ENCODE results near the gene KDR. TPM values are rescaled to one million over a fixed set of nuclear protein-coding genes. Genes with fewer than 3 reads are reported as not detected.

KDR gene
- 0.48 and 1.1 TPM in 2 replicates for total RNA-seq (2014; rRNA removed; shearing (Covaris generic))

GRCh38 chr4:55125087-55125721 is at the start of gene KDR:
TSS of gene KDR (minus strand) at chr4:55125595. CDS start at chr4:55125293, 302 bp downstream.
- peak; percentile 9 for DNase-seq (ENCODE audit: low read depth)

- peak; percentile 27 for DNase-seq (ENCODE audit: low read depth)
Measured at GRCh38 chr4:55173580-55173979, 48.2 kb upstream of the KDR start.

DNA sequence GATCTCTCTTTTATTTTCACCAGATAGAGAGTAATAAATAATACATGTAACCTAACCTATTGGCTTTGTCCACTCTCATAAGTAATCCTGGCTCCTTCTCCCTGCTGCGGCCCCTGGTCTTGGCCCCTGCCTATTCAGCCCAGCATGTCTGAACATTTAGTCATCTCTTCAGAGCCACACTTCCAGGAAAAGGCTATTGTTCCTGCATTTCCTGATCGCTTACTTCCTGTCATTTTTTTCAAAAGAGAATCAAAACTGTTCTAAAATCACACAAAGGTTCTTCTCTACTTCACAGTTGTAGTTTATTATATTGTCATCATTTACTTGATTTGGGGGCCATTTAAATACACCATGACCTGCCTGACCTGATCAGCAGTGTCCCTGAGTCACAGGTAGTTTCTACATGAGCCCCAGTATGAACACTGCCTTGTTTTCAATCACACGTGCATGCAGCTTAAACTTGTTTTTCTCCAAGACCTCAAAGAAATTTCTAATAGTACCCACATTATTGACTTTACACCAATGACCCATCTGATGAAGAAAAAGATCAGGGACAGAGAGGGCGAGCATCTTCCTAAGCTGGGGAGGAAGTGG is 47.4 kb upstream of the KDR start:
- DNase-seq (ENCODE audit: low read depth) = peak; percentile 23

GRCh38 chr4:55170462-55170861 is 45.1 kb upstream of the KDR start:
- DNase-seq (ENCODE audit: low read depth) = no peak

DNA sequence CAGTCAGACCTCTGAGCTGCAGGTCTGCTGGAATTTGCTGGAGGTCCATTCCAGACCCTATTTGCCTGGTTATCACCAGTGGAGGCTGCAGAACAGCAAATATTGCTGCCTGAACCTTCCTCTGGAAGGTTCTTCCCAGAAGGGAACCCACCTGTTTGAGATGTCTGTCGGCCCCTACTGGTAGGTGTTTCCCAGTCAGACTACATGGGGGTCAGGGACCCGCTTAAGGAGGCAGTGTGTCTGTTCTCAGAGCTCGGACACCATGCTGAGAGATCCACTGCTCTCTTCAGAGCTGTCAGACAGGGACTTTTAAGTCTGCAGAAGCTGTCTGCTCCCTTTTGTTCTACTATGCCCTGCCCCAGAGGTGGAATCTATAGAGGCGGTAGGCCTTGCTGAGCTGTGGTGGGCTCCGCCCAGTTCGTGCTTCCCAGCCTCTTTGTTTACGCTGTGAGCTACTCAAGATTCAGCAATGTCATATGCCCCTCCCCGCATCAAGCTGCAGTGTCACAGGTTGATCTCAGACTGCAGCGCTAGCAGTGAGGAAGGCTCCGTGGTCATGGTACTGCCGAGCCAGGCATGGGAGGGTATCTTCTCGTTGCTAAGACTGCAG is 44.1 kb upstream of the KDR start:
- no peak for DNase-seq (ENCODE audit: low read depth)

DNA sequence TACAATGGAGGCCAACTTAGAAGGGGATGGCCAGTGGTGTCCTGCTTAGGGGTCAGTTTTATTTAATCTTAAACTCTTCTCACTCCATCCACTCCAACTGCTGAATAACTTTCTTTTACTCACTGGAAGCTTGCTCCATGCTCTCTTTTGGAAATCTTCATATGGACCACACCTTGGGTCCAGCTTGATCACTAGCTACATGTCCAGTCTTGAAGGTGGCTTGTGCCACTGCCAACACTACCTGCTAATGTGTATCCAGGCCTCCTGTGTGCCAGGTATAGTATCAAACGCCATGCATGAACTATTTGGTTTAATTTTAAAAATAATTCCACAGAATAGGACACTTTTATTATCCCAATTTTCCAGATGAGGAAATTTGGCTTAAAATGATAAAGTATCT is 37.0 kb upstream of the KDR start:
- no peak for DNase-seq (ENCODE audit: low read depth)

DNA sequence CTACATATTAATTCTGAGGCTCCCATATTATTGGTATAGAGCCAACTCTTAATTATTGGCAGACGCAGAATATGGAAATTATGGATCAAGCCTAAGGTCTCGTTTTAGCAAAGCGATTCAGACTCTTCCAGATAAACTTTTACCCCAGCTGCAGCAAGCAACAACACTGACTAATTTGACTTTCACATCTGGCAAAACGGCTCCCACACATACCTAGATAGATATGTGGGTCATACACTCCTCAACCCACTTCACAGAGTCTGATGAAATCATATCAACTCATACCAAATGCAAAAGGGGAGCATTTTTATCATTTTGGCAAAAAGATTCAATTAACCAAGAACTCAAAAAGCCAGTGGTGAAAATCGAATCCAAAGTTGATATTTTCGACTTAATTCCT is 36.3 kb upstream of the KDR start:
- no peak for DNase-seq (ENCODE audit: low read depth)

DNA sequence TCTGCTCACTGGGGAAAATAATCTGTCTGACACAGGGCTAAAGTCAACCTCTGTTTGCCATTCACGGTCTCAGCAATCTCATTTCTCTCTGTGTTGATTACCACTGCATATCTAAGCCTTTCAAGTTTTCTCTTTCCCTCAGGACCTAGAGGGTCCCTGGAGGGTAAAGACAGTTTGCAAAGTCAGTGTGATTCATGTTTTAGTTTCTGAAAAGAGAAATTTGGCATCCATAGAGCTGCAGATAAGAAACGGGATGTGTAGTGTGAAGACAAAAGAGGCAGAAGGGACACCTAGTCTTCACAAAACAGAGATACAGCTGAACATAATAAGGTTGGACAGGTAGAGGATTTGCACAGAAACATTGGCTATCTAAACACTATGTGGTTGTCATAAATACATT is 34.5 kb upstream of the KDR start:
- DNase-seq (ENCODE audit: low read depth) = no peak

DNA sequence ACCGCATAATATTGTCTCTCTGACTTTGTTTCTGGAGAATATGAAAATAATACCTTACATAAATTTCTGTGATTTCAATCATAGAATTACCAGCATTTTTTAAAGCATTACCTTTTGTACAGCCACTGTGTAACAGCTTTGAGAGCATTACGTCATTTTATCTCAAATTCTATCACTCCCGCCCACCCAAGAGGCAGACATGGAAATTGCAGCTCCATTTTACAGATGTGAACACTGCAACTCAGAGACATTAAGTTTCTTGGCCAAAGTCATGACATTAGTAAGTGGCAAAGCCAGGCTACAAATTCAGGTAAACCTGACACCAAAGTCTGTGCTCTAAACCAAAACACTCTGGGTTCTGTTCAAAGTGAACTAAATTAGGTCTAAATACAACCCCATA is 33.6 kb upstream of the KDR start:
- no peak for DNase-seq (ENCODE audit: low read depth)

DNA sequence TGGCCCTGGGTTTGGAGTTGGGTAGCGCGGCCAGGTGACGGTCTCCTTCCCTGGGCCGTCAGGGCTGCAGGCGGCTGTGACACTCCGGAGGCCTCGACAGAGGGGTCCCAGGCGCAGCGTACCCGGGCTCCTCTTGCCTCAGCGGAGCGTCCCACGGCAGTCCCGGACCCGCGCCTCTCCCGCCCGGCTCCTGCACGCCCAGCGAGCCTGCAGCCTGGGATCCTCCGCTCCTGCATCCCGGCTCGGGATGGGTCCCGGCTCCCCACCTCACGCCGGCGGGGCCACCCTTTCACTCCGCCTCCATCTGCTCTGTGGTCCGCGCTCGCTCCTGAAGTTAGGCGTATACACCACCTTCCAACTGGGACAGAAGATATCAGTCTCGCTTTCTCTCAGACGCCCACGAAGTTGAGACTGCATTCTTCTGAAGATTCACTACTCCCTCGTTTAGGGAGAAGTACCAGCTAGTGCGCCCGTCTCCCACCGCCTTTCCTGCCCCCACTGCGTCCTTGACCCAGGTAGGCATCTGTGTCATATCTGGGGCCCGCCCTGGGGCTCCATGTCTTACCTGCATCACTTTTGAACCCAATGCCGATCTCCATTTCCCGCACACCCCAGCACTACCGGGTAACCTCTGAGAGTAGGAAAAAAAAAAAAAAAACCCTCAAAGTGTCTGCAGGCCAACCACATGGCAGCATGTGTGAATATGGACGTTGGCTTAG is 32.3 kb upstream of the KDR start:
- DNase-seq (ENCODE audit: low read depth) = no peak

DNA sequence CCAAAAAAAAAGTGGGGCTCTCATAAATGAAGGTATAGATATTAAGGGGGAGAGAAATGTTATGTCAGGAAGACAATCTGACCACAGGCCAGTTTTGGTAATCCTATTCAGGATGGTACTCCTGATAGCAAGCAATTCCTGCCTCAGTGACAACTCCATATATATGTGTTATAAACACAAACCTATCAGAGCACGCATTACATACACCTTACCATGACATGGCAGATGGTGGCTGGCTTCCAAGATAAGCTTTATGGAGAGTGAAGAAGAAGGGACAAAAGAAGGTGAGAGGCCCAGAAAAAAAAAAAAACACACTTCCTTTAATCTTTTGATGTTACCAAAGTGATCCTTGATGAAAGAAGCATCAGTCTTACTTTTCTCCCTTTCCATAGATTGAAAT is 29.5 kb upstream of the KDR start:
- DNase-seq (ENCODE audit: low read depth) = no peak

DNA sequence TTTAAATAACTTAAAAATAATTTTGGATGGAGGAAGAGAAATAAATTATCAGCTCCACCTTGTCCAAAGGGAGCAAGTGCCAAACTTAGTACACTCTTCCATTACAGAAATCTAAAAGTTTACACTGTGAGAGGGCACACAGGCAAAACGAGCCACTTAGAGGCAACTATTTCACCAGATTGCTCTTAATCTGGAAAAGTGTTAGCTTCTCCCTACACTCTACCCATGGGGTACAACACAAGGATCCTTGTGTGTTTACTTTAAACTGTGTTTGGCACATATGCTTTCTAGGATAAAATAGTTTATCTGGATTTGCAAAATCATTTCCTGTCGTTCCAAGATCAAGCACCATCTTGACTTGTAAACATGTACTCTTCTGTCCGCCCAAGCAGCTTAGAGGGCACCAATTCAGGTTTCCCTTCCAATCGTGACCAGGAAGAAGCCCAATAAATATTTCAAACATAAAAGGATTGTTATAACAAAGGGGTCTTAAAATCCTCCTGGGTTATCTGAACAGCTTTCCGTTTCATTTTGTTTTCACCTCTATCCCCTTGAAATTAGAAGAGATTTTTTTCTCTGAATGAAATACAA is 29.0 kb upstream of the KDR start:
- no peak for DNase-seq (ENCODE audit: low read depth)

DNA sequence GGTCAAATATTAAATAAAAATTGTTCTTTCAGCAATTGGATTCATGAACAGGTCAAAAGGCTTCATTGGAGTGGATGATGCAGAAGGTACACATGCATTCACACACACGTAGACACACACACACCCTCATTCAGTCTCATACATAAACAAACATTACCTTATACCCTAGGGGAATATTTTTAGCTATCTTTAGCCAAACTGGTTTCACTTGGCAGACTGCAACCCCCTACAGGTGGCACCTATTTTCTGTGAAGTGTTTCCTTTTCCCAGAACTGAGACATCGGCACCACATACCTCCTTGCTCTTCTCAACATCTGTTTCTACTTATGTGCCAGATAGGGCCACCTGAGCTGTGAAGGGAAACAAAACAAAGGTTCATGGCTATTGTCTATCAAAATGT is 18.5 kb upstream of the KDR start:
- DNase-seq (ENCODE audit: low read depth) = no peak

GRCh38 chr4:55138367-55138766 is 13.0 kb upstream of the KDR start:
- no peak for DNase-seq (ENCODE audit: low read depth)

DNA sequence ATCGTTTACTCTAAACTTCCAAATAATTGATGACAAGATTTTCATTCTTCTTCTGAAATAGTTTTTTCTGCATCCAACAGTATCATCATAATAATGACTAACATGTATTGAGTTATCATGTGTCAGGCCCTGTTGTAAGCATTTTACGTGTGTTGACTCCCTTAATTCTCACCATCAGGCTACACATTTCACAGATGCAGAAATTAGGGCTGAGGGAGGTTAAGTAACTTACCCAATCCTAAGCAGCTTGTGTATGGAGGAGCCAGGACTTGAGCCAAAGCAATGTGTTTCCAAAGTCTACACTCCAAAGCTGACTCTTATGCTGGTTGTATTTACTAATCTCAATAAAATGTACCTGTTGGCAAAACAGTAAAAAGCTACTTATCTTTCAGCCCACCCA is 11.2 kb upstream of the KDR start:
- DNase-seq (ENCODE audit: low read depth) = no peak

DNA sequence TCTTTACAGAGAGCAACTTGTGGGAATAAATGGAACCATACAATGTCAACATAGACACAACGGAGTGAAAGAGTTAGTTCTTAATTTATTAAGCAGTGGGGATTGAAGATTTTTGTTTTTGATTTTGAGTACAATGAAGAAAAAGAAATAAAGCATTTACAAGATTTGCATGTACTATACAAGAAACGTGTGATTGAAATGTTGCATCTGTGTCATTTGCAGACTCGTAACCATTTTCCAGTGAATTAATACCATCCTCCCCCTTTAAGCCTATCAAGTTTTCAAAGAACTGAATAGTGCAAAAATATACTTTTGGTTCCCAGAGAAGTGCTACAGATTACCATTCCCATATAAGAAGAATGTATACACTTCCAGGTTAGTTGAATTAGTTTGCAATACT is 8.6 kb upstream of the KDR start:
- DNase-seq (ENCODE audit: low read depth) = no peak

DNA sequence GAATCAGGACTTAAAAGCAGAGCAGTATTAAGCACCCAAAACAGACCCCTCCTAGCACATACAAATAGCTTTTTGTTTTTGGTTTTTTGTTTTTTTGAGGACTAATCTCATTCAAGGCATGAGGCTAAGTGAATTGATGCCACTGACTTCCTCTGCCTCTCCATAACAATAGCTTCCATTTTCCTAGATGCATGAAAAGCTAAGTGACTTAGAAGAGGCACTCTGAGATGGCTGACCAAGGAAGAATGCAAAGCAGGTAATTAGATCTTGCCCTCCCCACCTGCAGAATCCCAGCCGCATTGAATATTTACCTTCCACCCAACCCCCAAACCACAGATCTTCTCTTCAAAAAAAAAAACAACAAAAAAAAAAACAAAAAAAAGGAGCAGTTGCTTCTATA is 7.4 kb upstream of the KDR start:
- DNase-seq (ENCODE audit: low read depth) = no peak

- no peak for DNase-seq (ENCODE audit: low read depth)
Measured at GRCh38 chr4:55127521-55127920, 2.1 kb upstream of the KDR start.

DNA sequence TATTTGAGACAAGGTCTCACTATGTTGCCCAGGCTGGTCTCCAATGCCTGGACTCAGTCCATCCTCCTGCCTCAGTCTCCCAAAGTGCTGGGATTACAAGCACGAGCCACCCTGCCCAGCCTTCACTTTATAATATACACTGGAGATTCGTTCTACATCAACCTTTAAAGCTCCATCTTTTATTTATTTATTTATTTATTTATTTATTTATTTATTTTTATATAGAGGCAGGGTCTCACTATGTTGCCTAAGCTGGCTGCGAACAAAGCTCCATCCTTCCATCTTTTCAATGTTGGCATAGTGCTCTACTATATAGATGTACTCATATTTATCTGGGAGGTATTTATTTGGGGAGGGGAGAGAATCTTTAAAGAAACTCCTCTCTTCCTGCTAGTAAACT is 1.7 kb upstream of the KDR start:
- DNase-seq (ENCODE audit: low read depth) = no peak

- DNase-seq (ENCODE audit: low read depth) = peak; percentile 3
Measured at GRCh38 chr4:55125763-55126541, 557 bp upstream of the KDR start.

DNA sequence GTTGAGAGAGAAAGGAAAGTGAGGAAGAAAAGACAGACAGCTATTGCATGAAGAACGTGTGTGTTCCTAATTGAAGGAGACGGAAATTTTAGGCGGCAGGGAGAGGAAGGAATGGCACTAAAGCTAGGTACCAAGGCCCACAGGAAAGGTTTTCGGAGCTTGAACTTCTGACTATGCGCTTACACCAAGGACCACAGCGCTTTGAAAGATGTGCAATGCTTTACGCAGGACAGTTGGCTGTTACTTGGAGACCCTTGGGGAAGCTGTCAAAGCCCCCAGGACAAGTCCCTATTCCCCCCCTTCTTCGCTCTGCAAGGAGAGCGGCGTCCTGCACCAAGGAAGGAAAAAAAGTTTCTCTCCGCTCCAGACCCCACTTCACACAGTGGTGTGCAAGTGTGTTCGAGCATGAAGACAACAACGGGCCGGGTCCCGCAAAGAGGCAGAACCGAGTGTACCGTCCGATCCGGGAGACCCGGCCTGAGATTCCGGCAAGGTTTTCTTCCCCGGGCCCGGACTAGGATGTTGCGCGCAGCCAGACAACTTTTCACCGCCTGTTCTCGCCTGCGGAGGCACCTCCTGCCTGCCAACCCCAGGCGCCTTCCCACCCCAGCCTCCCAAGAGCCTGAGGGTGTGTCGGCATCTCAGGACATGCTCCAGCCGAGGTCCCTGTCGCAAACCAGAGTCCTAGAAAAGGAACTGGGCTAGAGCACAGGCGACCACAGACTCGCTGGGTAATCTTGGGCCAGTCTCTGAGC is 896 bp downstream of the KDR start:
- no peak for DNase-seq (ENCODE audit: low read depth)
